Stimulated activated CD4-positive, alpha-beta T cell treated with anti-CD3 and anti-CD28 coated beads, Interleukin-15, amount 100 ng/mL, for 48 hours (primary cell): Measurements from ENCODE around the gene SRRM5.
A peak's percentile ranks its signal among the peaks of the same experiment; 100 is the strongest.
"Not testable (repeated sequence)": the region's sequence is repeated elsewhere in the genome, so short reads cannot be mapped to it uniquely, and the experiment has no call there.

Experiments
- DNase-seq, 2 donors: peaks; one replicate each; pipeline ENCODE4 v3.0.0-alpha.2; 2020; ENCODE audit warnings: low read depth in 2 of 2

Gene SRRM5

DNA sequence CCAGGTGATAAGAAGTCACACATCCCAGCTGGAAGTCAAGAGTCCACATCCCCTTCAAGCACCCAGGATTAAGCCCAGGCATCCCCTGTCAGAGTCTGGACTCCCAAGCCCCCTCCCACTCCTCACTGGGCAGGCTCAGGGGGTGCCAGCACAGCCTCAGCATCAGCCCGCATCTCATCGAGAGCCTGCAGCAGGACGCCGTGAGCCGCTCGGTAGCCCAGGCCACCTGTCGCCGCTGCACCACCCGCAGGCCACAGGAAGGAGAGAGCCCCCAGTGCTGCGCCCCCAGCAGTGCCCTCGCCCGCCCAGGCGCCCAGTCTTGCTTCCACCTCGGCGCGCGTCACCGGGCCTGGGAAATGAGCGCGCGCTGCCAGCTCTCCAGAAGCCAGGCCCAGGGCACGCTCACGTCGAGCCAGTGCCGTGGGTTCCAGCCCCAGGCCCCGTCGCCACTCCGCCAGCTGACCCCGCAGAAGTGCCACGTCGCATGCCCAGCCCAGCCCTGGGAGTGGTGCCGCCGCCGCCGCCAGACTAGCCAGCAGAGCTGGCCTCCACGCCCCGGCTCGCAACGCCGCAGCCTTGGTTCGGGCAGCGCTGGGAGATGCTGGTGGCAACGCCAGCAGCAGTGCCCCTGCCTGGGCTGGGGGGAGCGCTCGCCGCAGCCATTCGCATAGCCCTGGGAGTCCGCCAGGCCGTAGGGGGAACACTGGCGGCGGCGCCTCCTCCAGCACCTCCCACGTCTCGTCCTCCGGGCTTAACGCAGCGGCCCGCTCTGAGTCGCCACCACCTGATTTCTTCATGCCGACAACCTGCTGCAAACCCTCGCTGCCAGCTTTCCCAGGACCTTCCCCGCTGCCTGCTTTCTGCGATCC is 19.8 kb upstream of the SRRM5 start:
- no peak for DNase-seq

DNA sequence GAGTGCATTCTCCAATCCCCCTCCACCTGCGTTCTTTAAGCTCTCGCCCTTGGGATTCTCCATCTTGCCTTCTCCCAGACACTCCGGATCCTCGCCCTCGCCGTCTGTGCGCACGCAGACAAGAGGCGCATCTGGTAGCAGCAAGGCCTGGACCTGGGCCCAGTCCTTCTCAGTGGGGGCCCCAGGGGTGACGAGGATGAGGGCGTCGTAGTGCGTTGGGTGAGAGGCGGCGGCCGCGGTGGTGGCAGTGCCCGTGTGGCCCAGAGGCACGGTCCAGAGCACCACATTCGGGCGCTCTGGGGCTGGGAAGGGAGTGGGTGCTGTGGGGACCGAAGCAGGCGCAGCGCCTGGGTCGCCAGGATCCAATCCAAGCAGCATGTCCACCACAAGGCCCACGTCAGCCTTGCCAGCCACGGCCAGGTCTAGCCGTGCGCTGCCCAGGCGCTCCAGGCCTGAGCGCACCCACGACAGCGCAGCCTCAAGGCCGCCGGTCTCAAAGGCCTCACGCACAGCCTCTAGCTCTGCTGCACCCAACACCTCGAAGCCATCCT is 19.0 kb upstream of the SRRM5 start:
- no peak for DNase-seq

DNA sequence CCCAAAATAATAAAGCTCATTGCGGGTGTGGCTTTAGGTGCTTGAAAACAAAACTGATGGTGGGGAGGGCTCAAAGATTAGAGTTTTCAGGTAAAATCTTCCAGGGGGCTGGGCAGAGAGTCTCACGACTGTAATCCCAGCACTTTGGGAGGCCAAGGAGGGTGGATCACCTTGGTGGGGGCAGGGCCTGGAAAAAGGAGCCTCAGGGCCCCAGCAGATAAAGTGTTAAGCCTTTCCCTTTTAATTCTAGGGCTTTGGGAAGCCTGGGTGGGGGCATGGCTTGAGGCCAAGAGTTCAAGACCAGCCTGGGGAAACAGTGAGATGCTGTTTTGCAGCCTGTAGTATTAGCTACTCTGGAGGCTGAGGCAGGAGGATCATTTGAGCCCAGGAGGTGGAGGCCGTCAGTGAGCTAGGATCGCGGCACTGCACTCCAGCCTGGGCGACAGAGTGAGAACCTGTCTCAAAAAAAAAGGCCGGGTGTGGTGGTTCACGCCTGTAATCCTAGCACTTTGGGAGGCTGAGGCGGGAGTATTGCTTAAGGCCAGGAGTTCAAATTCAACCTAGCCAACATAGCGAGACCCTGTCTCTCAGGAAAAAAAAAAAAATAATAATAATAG is 17.7 kb upstream of the SRRM5 start:
- DNase-seq: no peak

GRCh38 chr19:43594710-43595604 is 16.9 kb upstream of the SRRM5 start:
- peak; percentile 59 to 62 for DNase-seq

- DNase-seq: no peak
Measured at GRCh38 chr19:43595605-43595998, 16.3 kb upstream of the SRRM5 start.

- DNase-seq: peak; percentile 100
Measured at GRCh38 chr19:43595999-43596841, 15.7 kb upstream of the SRRM5 start, which contains the start of the genes IRGQ and ZNF576. Gene IRGQ (minus strand): TSS chr19:43596134. CDS start chr19:43595338, 796 bp downstream. Gene ZNF576 (plus strand): TSS chr19:43596595. CDS start chr19:43597109, 514 bp downstream.

DNA sequence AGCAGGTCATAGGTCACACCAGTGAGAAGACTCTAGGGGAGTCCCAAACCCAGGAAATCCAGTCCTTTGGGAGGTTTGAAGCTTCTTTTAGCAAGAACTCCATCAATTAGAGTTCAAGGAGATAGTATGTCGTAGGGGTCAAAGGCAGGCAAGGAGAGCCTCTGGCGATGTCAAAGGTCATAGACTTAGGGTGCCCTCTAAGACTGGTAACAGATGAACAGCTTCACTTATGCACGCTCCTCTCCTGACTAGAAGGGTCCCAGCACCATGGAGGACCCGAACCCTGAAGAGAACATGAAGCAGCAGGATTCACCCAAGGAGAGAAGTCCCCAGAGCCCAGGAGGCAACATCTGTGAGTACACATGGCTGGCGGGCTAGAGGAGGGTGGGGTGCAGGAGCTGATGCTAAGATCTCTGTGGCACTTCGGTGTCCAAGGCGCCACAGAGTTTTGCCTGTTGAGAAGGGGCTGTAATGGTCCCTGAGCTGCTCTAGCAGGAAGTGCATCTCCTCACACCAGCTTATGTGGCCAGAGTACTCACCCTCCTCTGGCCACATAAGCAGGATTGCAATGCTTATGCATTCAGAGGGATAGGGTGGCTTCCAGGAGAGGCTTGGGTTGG is 14.9 kb upstream of the SRRM5 start:
- no peak for DNase-seq

DNA sequence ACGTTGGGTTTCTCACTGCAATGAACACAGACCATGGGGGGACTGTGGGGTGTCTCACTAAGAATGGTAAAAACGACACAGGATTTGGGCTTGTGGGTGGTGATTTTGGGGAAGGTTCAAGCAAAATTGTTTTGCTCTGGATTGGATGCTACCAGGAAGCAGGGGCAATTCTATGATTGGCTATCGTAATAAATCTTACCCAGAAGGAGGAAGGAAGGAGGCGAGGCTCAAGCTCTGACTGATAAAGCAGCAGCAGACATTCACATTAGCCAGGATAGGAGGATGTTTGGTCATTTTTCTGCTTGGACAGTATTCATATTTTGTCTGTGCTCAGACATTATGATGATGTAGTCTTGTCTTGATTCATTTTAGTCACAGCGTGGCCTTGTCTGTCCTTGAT is 14.0 kb upstream of the SRRM5 start:
- DNase-seq: no peak

- DNase-seq: no peak
Measured at GRCh38 chr19:43598445-43599240, 13.2 kb upstream of the SRRM5 start.

- no peak for DNase-seq
Measured at GRCh38 chr19:43599635-43600295, 12.1 kb upstream of the SRRM5 start.

DNA sequence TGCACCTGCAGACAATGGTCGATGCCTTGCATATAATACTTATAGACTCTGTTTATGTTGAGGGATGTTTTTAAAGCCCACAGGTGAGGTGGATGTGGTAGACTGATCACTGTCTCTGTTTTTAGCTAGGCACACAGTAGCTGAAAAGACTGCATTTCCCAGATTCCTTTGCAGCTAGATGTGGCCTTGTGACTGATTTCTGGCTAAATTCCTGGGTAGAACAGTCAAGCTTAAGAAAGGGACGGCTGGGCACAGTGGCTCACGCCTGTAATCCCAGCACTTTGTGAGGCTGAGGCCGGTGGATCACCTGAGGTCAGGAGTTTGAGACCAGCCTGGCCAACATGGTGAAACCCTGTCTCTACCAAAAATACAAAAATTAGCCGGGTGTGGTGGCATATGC is 11.6 kb upstream of the SRRM5 start:
- DNase-seq: not testable (repeated sequence)

GRCh38 chr19:43605875-43606568 is 5.9 kb upstream of the SRRM5 start:
- DNase-seq: no peak

GRCh38 chr19:43606569-43607229 is 5.2 kb upstream of the SRRM5 start:
- DNase-seq: no peak

GRCh38 chr19:43607238-43608205 is 4.4 kb upstream of the SRRM5 start:
- no peak for DNase-seq

DNA sequence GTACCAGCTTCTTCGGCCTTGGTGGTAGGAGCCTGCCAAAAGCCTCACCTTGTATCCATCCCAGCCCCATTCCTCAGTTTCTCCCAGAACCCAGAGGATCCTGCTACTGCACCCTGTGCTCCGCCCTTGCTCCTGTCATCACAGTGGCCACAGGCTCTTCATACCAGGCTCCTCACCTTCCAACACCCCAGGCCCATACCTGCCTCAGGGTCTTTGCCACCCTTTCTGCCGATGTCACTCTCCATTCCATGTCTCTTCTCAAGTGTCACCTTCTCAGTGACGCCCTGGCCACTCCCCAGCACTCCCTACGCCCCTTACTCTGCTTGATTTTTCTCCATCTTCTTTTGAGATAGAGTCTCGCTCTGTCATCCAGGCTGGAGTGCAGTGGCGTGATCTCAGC is 2.0 kb upstream of the SRRM5 start:
- DNase-seq: no peak

- no peak for DNase-seq
Measured at GRCh38 chr19:43610493-43610892, 1.4 kb upstream of the SRRM5 start.

DNA sequence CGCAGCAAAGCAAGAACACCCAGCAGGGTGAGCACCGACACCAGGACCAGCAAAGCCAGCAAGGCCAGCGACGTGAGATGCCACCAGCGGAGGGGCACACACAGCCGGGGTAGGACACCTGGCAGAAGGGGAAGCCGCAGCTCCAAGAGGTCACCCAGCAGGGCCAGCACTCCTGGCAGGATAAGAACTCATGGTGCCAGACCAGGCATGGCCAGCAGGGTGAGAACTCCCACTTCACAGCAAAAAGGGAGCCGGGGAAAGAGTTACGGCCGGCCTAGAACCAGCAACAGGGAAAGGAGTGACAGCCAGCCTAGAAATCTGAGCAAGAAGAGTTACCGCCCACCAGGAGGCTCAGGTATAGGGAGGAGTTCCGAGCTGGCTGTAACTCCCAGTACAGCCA is 486 bp downstream of the SRRM5 start:
- DNase-seq: no peak
